ENCODE measurements around the gene NDUFB4.
"Not testable (repeated sequence)": the region's sequence is repeated elsewhere in the genome, so short reads cannot be mapped to it uniquely, and the experiment has no call there.

Gene NDUFB4

DNA sequence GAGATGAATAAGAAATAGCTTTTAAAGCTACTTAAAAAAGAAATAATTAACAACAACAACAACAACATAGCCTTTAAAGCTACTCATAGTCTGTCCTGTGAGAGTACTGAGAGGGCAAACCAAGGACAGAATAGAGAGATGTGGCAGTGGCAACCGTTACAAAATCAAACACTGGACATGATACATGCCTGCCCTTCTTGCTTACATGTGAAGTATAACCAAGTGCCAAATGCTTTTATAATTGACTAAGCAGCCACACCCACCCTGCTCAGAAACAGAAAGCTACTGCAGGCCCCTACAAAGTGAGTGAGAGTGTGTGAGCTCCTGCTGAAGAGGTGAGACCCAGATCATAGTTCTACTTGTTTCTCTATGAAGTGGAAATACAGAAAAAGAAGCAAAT, 38.4 kb downstream of the NDUFB4 start:
- ATAC-seq: no peak

DNA sequence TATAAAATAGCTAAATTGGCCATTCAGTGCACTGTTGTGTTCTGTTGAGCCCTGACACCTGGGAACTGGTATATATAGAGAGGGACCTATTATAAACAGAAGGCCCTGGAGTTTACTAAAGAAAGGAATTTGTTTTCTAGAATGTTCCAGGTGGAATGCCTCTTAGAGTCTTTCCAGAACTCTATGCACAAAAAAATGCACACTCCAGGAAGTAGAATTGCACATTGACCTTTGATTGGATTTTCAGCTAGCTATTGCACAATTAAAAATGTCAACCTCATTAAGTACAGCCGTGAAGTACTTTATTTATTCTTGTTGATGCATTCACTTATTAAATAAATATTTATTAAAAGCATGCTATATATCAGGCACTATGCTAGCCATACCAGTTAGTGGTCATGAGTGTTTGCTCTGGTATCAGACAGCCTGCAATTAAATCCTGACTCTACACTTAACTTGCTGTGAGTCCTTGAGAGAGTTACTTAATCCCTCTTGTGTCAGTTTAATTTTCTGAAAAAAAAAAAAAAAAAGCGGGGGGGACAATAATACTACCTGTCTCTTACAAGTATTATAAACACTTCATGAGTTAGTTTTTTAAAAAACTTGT, 40.8 kb downstream of the NDUFB4 start:
- TF ChIP-seq TOX (CRISPR knock-in tag; IDR thresholded peaks at IDR 0.05; ENCODE audit: borderline replicate concordance) (no peak), GLIS3 (CRISPR knock-in tag; IDR thresholded peaks at IDR 0.05) (no peak), CSDC2 (CRISPR knock-in tag; IDR thresholded peaks at IDR 0.05) (no peak)
- TF ChIP-seq, protein P1, sequence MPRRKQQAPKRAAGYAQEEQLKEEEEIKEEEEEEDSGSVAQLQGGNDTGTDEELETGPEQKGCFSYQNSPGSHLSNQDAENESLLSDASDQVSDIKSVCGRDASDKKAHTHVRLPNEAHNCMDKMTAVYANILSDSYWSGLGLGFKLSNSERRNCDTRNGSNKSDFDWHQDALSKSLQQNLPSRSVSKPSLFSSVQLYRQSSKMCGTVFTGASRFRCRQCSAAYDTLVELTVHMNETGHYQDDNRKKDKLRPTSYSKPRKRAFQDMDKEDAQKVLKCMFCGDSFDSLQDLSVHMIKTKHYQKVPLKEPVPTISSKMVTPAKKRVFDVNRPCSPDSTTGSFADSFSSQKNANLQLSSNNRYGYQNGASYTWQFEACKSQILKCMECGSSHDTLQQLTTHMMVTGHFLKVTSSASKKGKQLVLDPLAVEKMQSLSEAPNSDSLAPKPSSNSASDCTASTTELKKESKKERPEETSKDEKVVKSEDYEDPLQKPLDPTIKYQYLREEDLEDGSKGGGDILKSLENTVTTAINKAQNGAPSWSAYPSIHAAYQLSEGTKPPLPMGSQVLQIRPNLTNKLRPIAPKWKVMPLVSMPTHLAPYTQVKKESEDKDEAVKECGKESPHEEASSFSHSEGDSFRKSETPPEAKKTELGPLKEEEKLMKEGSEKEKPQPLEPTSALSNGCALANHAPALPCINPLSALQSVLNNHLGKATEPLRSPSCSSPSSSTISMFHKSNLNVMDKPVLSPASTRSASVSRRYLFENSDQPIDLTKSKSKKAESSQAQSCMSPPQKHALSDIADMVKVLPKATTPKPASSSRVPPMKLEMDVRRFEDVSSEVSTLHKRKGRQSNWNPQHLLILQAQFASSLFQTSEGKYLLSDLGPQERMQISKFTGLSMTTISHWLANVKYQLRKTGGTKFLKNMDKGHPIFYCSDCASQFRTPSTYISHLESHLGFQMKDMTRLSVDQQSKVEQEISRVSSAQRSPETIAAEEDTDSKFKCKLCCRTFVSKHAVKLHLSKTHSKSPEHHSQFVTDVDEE (CRISPR knock-in tag; IDR thresholded peaks at IDR 0.05): no peak
- ATAC-seq: no peak

More for the DNA sequence above, 38.4 kb downstream of the NDUFB4 start:
- TF ChIP-seq ZNF565 (CRISPR knock-in tag; conservative IDR thresholded peaks at IDR 0.05; ENCODE audit: low read depth): no peak
- TF ChIP-seq TOX (CRISPR knock-in tag; IDR thresholded peaks at IDR 0.05; ENCODE audit: borderline replicate concordance): no peak
- no peak for TF ChIP-seq OSR1 (CRISPR knock-in tag; IDR thresholded peaks at IDR 0.05)
- no peak for TF ChIP-seq BACH2 (CRISPR knock-in tag; IDR thresholded peaks at IDR 0.05; ENCODE audit: borderline replicate concordance)
- no peak for TF ChIP-seq PATZ1 (CRISPR knock-in tag; IDR thresholded peaks at IDR 0.05; ENCODE audit: borderline replicate concordance)

GRCh38 chr3:120637851-120638559, 41.9 kb downstream of the NDUFB4 start:
- ATAC-seq: no peak

GRCh38 chr3:120638820-120639219, 42.7 kb downstream of the NDUFB4 start:
- ATAC-seq: not testable (repeated sequence)

More at GRCh38 chr3:120637851-120638559, 41.9 kb downstream of the NDUFB4 start:
- TF ChIP-seq POU6F1 (CRISPR knock-in tag; IDR thresholded peaks at IDR 0.05; ENCODE audit: borderline replicate concordance, low read depth): no peak
- TF ChIP-seq, protein P1 (CRISPR knock-in tag; IDR thresholded peaks at IDR 0.05): no peak
- TF ChIP-seq ARNTL (CRISPR knock-in tag; IDR thresholded peaks at IDR 0.05; ENCODE audit: borderline replicate concordance, low read depth): no peak

GRCh38 chr3:120640231-120640630, 44.1 kb downstream of the NDUFB4 start:
- no peak for ATAC-seq
- TF ChIP-seq CSRNP3 (CRISPR knock-in tag; IDR thresholded peaks at IDR 0.05) (no peak), ESRRG (CRISPR knock-in tag; IDR thresholded peaks at IDR 0.05) (no peak), PATZ1 (CRISPR knock-in tag; IDR thresholded peaks at IDR 0.05; ENCODE audit: borderline replicate concordance) (no peak), RARB (CRISPR knock-in tag; IDR thresholded peaks at IDR 0.05) (no peak)
- TF ChIP-seq, protein P1 (CRISPR knock-in tag; IDR thresholded peaks at IDR 0.05): no peak
- TF ChIP-seq, protein P2, sequence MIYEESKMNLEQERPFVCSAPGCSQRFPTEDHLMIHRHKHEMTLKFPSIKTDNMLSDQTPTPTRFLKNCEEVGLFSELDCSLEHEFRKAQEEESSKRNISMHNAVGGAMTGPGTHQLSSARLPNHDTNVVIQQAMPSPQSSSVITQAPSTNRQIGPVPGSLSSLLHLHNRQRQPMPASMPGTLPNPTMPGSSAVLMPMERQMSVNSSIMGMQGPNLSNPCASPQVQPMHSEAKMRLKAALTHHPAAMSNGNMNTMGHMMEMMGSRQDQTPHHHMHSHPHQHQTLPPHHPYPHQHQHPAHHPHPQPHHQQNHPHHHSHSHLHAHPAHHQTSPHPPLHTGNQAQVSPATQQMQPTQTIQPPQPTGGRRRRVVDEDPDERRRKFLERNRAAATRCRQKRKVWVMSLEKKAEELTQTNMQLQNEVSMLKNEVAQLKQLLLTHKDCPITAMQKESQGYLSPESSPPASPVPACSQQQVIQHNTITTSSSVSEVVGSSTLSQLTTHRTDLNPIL (CRISPR knock-in tag; IDR thresholded peaks at IDR 0.05; ENCODE audit: low read depth): no peak

Measured in SK-N-SH treated with all-trans-retinoic acid at 6 μM for 48 hours (cell line).